ENCODE measurements around the gene ZNF469. TPM values are rescaled to one million over a fixed set of nuclear protein-coding genes. Genes with fewer than 3 reads are reported as not detected.
A peak's percentile ranks its signal among the peaks of the same experiment; 100 is the strongest.

The ZNF469 gene
- total RNA-seq, 2 donors from 2014 or later, result 0.26 to 0.30 TPM

- no peak for ATAC-seq (replicated peaks)
- Mint-ChIP-seq H3K27ac (peak overlapping the region; percentile 40), H3K9me3 (no peaks in the 10 kb centered on the region), H3K4me3 (no peak overlapping the region), H3K27me3 (peaks cover 5% of the 10 kb centered on the region), H3K4me1 (no peaks in the 10 kb centered on the region), H3K36me3 (ENCODE audit: low read depth) (no peaks in the 10 kb centered on the region)
Measured at GRCh38 chr16:88343271-88343791, 39.4 kb upstream of the ZNF469 start.

- no peak overlapping the region for H3K4me3 Mint-ChIP-seq
- H3K27me3 Mint-ChIP-seq, result peaks cover 5% of the 10 kb centered on the region
- no peak overlapping the region for H3K27ac Mint-ChIP-seq
- no peaks in the 10 kb centered on the region for H3K9me3 Mint-ChIP-seq
- no peaks in the 10 kb centered on the region for H3K4me1 Mint-ChIP-seq
- no peaks in the 10 kb centered on the region for H3K36me3 Mint-ChIP-seq (ENCODE audit: low read depth)
- no peak for ATAC-seq (replicated peaks)
Measured at GRCh38 chr16:88344411-88345030, 38.2 kb upstream of the ZNF469 start.

- Mint-ChIP-seq H3K9me3 (no peaks in the 10 kb centered on the region), H3K36me3 (ENCODE audit: low read depth) (no peaks in the 10 kb centered on the region), H3K27ac (no peak overlapping the region), H3K27me3 (peaks cover 5% of the 10 kb centered on the region), H3K4me3 (no peak overlapping the region), H3K4me1 (no peaks in the 10 kb centered on the region)
- ATAC-seq (replicated peaks), result no peak
Measured at GRCh38 chr16:88345031-88345720, 37.6 kb upstream of the ZNF469 start.

GRCh38 chr16:88345721-88346560 is 36.8 kb upstream of the ZNF469 start:
- Mint-ChIP-seq H3K4me1 (no peaks in the 10 kb centered on the region), H3K36me3 (ENCODE audit: low read depth) (no peaks in the 10 kb centered on the region), H3K27me3 (peaks cover 5% of the 10 kb centered on the region), H3K9me3 (no peaks in the 10 kb centered on the region), H3K27ac (no peak overlapping the region), H3K4me3 (no peak overlapping the region)
- no peak for ATAC-seq (replicated peaks)

- Mint-ChIP-seq H3K27ac (no peak overlapping the region), H3K36me3 (ENCODE audit: low read depth) (no peaks in the 10 kb centered on the region), H3K9me3 (no peaks in the 10 kb centered on the region), H3K4me3 (no peak overlapping the region), H3K27me3 (peaks cover 5% of the 10 kb centered on the region), H3K4me1 (no peaks in the 10 kb centered on the region)
- ATAC-seq (replicated peaks), result no peak
Measured at GRCh38 chr16:88346680-88347505, 35.9 kb upstream of the ZNF469 start.

GRCh38 chr16:88347656-88348376 is 34.9 kb upstream of the ZNF469 start:
- H3K9me3 Mint-ChIP-seq, result no peaks in the 10 kb centered on the region
- no peak overlapping the region for H3K4me3 Mint-ChIP-seq
- H3K36me3 Mint-ChIP-seq (ENCODE audit: low read depth), result no peaks in the 10 kb centered on the region
- H3K27me3 Mint-ChIP-seq, result peaks cover 5% of the 10 kb centered on the region
- H3K27ac Mint-ChIP-seq, result no peak overlapping the region
- ATAC-seq (replicated peaks), result peak; percentile 21
- H3K4me1 Mint-ChIP-seq, result no peaks in the 10 kb centered on the region

- Mint-ChIP-seq H3K9me3 (no peaks in the 10 kb centered on the region), H3K27me3 (peaks cover 4% of the 10 kb centered on the region), H3K4me1 (no peaks in the 10 kb centered on the region), H3K36me3 (ENCODE audit: low read depth) (no peaks in the 10 kb centered on the region), H3K4me3 (no peak overlapping the region), H3K27ac (no peak overlapping the region)
- ATAC-seq (replicated peaks), result no peak
Measured at GRCh38 chr16:88348377-88349152, 34.2 kb upstream of the ZNF469 start.

GRCh38 chr16:88349153-88349902 is 33.4 kb upstream of the ZNF469 start:
- Mint-ChIP-seq H3K27me3 (no peaks in the 10 kb centered on the region), H3K27ac (no peak overlapping the region), H3K4me3 (no peak overlapping the region)

GRCh38 chr16:88349903-88350900 is 32.6 kb upstream of the ZNF469 start:
- no peak for ATAC-seq (replicated peaks)
- H3K36me3 Mint-ChIP-seq (ENCODE audit: low read depth), result no peaks in the 10 kb centered on the region
- no peaks in the 10 kb centered on the region for H3K4me1 Mint-ChIP-seq
- H3K4me3 Mint-ChIP-seq, result no peak overlapping the region
- no peaks in the 10 kb centered on the region for H3K9me3 Mint-ChIP-seq
- H3K27ac Mint-ChIP-seq, result no peak overlapping the region
- H3K27me3 Mint-ChIP-seq, result no peaks in the 10 kb centered on the region

More at GRCh38 chr16:88349153-88349902, 33.4 kb upstream of the ZNF469 start:
- ATAC-seq (replicated peaks), result no peak
- no peaks in the 10 kb centered on the region for H3K4me1 Mint-ChIP-seq
- no peaks in the 10 kb centered on the region for H3K36me3 Mint-ChIP-seq (ENCODE audit: low read depth)
- H3K9me3 Mint-ChIP-seq, result no peaks in the 10 kb centered on the region

- H3K9me3 Mint-ChIP-seq, result no peaks in the 10 kb centered on the region
- ATAC-seq (replicated peaks), result no peak
- no peaks in the 10 kb centered on the region for H3K27me3 Mint-ChIP-seq
- no peaks in the 10 kb centered on the region for H3K36me3 Mint-ChIP-seq (ENCODE audit: low read depth)
- no peak overlapping the region for H3K27ac Mint-ChIP-seq
- no peaks in the 10 kb centered on the region for H3K4me1 Mint-ChIP-seq
- no peak overlapping the region for H3K4me3 Mint-ChIP-seq
Measured at GRCh38 chr16:88350922-88351321, 31.8 kb upstream of the ZNF469 start.

- no peak for ATAC-seq (replicated peaks)
- Mint-ChIP-seq H3K9me3 (no peaks in the 10 kb centered on the region), H3K4me3 (no peak overlapping the region), H3K36me3 (ENCODE audit: low read depth) (no peaks in the 10 kb centered on the region), H3K27me3 (no peaks in the 10 kb centered on the region), H3K4me1 (no peaks in the 10 kb centered on the region), H3K27ac (no peak overlapping the region)
Measured at GRCh38 chr16:88351491-88352101, 31.2 kb upstream of the ZNF469 start.
